Measurements from ENCODE around the gene TRIM69.

The TRIM69 gene

GRCh38 chr15:44811337-44811736 is 75.0 kb downstream of the TRIM69 start:
- no peak for DNase-seq

GRCh38 chr15:44812029-44812517 is 75.7 kb downstream of the TRIM69 start:
- no peak for DNase-seq

- no peak for DNase-seq
Measured at GRCh38 chr15:44813231-44813630, 76.9 kb downstream of the TRIM69 start.
